SU-DHL-6 (cell line): ENCODE measurements around the gene VWA8.

Experiments used
- EZH2phosphoT487 ChIP-seq: fragments of 200-600 bp; sonication (generic), shearing (Covaris generic); conservative IDR thresholded peaks from 2 replicates; pipeline ENCODE4 v1.6.1; 2018; ENCODE audit warnings: mild to moderate bottlenecking, antibody characterized with exemption, low read length, moderate library complexity, mixed read lengths
- TF ChIP-seq, protein P1 (sequence below): fragments of 200-600 bp; sonication (generic); IDR thresholded peaks from one replicate; pipeline ENCODE4 v1.5.1; 2017; ENCODE audit warnings: antibody characterized with exemption, mild to moderate bottlenecking, low read length, moderate library complexity; ENCODE audit not compliant: insufficient read depth, poor library complexity, severe bottlenecking

DNA sequence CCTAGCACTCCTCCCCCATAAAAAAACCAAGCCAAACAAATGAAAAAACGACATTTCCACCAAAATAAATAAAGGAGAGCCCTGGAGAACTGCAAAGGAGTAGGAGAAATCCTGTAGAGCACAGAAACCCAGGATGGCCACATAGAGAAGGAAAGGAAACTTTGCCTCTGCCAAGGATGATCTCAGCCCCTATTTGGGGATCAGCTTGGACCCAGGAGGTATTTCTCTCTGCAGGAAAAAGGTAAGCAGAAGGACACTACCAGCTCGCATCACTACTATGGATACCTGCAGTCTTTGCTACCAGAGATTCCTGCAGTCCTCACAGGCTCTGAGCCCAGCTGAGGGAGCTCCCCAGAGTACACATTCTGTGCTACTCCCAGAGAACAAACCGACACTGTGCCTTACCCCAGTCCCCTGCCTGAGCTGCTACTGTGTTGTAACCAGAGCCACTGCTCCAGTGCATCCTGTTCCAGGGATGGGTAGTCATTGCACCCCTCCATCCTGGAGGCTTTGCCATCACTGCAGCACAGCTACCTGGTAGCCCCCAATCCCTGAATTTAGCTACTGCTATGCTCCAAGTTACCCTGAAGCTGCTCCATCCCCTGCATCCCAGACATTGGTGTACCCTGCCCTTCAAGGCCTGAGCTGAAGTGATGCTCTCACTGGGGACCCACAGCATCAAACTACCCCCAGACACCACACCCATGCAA lies 41.7 kb downstream of the VWA8 start:
- no peak for TF ChIP-seq EZH2phosphoT487
- TF ChIP-seq, protein P1, sequence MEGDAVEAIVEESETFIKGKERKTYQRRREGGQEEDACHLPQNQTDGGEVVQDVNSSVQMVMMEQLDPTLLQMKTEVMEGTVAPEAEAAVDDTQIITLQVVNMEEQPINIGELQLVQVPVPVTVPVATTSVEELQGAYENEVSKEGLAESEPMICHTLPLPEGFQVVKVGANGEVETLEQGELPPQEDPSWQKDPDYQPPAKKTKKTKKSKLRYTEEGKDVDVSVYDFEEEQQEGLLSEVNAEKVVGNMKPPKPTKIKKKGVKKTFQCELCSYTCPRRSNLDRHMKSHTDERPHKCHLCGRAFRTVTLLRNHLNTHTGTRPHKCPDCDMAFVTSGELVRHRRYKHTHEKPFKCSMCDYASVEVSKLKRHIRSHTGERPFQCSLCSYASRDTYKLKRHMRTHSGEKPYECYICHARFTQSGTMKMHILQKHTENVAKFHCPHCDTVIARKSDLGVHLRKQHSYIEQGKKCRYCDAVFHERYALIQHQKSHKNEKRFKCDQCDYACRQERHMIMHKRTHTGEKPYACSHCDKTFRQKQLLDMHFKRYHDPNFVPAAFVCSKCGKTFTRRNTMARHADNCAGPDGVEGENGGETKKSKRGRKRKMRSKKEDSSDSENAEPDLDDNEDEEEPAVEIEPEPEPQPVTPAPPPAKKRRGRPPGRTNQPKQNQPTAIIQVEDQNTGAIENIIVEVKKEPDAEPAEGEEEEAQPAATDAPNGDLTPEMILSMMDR = no peak
